HG03520 (cell line): ENCODE measurements around the gene TGFBI.

Experiments
- ATAC-seq: cut with Tn5 transposase; IDR thresholded peaks from one replicate; pipeline ENCODE4 v1.9.1; 2021; ENCODE audit warnings: mild to moderate bottlenecking, moderate library complexity; ENCODE audit not compliant: unreplicated experiment

TGFBI gene

GRCh38 chr5:136028782-136029742, at the start of gene TGFBI:
TGFBI (plus strand) TSS chr5:136028988; CDS start chr5:136029056, 68 bp downstream.
- ATAC-seq = no peak

- ATAC-seq = no peak
These were observed 49.8 kb upstream of the TGFBI start for GRCh38 chr5:135978993-135979392.

GRCh38 chr5:135979510-135979909, 49.3 kb upstream of the TGFBI start:
- no peak for ATAC-seq

- ATAC-seq = no peak
These were observed 48.2 kb upstream of the TGFBI start for GRCh38 chr5:135980620-135981019.

- ATAC-seq = no peak
These were observed 42.8 kb upstream of the TGFBI start for GRCh38 chr5:135985951-135986350.

GRCh38 chr5:135986401-135986800, 42.4 kb upstream of the TGFBI start:
- ATAC-seq = no peak

GRCh38 chr5:135986891-135987401, 41.8 kb upstream of the TGFBI start:
- ATAC-seq = no peak

- ATAC-seq = no peak
These were observed 40.2 kb upstream of the TGFBI start for GRCh38 chr5:135988546-135988945.

GRCh38 chr5:135989686-135990085, 39.1 kb upstream of the TGFBI start:
- no peak for ATAC-seq

- ATAC-seq = no peak
These were observed 38.1 kb upstream of the TGFBI start for GRCh38 chr5:135990528-135991255.

GRCh38 chr5:135991429-135991828, 37.4 kb upstream of the TGFBI start:
- no peak for ATAC-seq

GRCh38 chr5:135993335-135993879, 35.4 kb upstream of the TGFBI start:
- ATAC-seq = no peak

- no peak for ATAC-seq
These were observed 34.7 kb upstream of the TGFBI start for GRCh38 chr5:135993880-135994636.

GRCh38 chr5:135995976-135996375, 32.8 kb upstream of the TGFBI start:
- ATAC-seq = no peak

- ATAC-seq = no peak
These were observed 32.2 kb upstream of the TGFBI start for GRCh38 chr5:135996611-135997010.

- no peak for ATAC-seq
These were observed 31.0 kb upstream of the TGFBI start for GRCh38 chr5:135997673-135998335.

GRCh38 chr5:135998889-135999288, 29.9 kb upstream of the TGFBI start:
- no peak for ATAC-seq

GRCh38 chr5:135999406-136000139, 29.2 kb upstream of the TGFBI start:
- no peak for ATAC-seq

- no peak for ATAC-seq
These were observed 28.6 kb upstream of the TGFBI start for GRCh38 chr5:136000147-136000546.
